Measurements from ENCODE around the gene F13A1.

F13A1 gene

DNA sequence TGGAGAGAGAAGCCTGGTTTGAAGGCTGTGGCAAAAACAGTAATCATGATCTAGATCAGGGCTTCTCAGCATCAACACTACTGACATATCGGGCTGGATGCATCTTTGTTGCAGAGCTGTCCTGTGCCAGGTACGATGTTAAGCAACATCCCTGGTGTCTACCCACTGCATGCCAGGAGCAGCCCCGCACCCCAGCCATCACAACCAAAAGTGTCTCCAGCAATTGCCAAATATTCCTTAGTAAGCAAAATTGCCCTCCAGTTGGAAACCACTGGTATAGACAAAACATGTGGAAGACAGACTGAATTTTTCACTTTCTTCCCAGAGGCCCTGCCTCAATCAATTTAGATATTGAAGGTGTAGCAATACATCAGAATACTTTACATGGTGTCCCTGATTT, 166.1 kb downstream of the F13A1 start:
- Histone ChIP-seq H3K4me1 (ENCODE audit: control insufficient read depth, insufficient read depth, low read length) (no peaks in the 10 kb centered on the region), H3K36me3 (ENCODE audit: control insufficient read depth, insufficient read depth, low read length) (no peaks in the 10 kb centered on the region), H3K4me3 (ENCODE audit: low read depth, low read length) (no peak overlapping the region), H3K9ac (ENCODE audit: low read depth, low read length) (no peak overlapping the region), H3K9me3 (ENCODE audit: control insufficient read depth, insufficient read depth, low read length) (no peaks in the 10 kb centered on the region), H3K27me3 (ENCODE audit: control insufficient read depth, insufficient read depth, low read length) (no peaks in the 10 kb centered on the region), H3K27ac (ENCODE audit: low read depth, low read length) (no peak overlapping the region)

DNA sequence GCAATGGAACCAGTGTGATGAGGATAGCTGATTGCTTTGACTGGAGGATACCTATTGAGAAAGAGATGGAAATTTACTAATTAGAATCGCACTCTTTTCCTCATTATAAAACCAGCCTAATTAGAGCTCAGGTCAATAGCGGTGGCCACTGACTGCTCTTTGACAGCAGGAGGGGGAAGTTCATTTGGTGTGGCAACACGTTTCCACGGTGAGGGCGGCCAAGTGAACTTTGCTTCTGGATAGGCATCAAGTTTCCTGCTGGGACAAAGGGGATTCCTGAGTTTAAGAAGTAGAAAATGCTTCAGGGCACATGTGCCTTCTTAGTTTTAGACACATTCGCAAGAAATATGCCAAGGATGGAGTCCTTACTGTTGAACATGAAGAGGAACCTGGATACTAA, 168.4 kb downstream of the F13A1 start:
- Histone ChIP-seq H3K4me3 (ENCODE audit: low read depth, low read length) (no peak overlapping the region), H3K27ac (ENCODE audit: low read depth, low read length) (no peak overlapping the region), H3K27me3 (ENCODE audit: control insufficient read depth, insufficient read depth, low read length) (no peaks in the 10 kb centered on the region), H3K9ac (ENCODE audit: low read depth, low read length) (no peak overlapping the region), H3K36me3 (ENCODE audit: control insufficient read depth, insufficient read depth, low read length) (no peaks in the 10 kb centered on the region), H3K9me3 (ENCODE audit: control insufficient read depth, insufficient read depth, low read length) (no peaks in the 10 kb centered on the region), H3K4me1 (ENCODE audit: control insufficient read depth, insufficient read depth, low read length) (no peaks in the 10 kb centered on the region)

DNA sequence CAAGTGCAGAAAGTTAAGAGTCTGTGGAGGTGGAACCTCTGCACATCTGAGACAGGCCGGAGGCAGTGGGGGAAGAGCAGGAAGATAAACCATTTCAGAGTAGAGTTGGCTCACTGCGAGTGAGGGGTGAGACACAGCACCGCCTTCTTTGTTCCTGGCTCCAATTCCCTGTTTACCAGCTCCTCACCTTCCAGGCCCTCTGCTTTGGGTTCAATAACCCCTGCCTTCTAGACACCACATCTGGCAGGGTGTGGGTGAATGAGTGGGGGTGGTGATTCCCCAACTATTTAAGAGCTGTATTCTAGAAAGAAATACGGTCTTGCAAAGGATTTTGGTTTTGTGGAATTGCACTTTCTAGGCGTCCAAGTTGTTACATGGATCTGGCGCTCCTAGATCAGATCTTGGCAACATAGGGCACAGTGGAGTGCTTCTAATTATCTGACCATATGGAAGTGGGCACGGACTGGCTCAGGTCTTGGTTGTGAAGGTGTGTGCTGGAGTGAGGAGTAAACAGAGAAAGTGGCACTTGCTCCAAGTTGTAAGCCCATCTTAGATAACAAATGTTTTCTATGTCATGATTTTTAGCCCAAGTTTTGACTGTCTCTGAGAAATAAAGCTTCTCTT, 172.2 kb downstream of the F13A1 start:
- Histone ChIP-seq H3K4me3 (ENCODE audit: low read depth, low read length) (no peak overlapping the region), H3K9ac (ENCODE audit: low read depth, low read length) (no peak overlapping the region), H3K36me3 (ENCODE audit: control insufficient read depth, insufficient read depth, low read length) (no peaks in the 10 kb centered on the region), H3K27ac (ENCODE audit: low read depth, low read length) (no peak overlapping the region), H3K9me3 (ENCODE audit: control insufficient read depth, insufficient read depth, low read length) (no peaks in the 10 kb centered on the region), H3K4me1 (ENCODE audit: control insufficient read depth, insufficient read depth, low read length) (no peaks in the 10 kb centered on the region), H3K27me3 (ENCODE audit: control insufficient read depth, insufficient read depth, low read length) (no peaks in the 10 kb centered on the region)

DNA sequence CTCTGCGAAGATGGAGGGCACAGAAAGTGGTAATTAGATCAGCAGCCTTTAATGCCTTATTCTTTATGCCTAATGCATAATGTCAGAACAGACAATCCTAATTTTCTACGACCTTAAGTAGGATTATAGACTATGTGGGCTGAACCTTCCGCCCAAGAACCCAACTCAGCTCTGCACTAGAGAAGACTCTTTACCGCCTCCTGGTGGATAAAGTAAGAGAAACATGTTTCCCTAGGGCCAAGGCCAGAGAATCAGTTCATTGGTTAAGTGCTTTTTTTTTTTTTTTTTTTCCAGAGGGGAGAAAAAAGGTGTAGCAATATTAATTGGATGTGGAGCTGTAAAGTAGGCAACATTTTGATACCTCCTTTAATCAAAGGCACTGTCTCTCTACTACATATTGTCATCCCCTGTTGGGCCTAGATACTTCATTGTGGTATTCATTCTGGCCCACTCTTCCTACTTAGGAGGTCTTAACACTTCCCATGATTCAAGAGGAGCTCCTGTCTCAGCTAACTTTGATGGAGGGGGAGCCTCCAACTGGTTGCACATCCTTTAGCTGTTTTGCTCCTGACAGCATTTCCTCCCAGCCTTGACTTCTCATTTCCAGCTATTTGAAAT, 188.9 kb downstream of the F13A1 start:
- no peaks in the 10 kb centered on the region for H3K36me3 ChIP-seq (ENCODE audit: control insufficient read depth, insufficient read depth, low read length)
- no peaks in the 10 kb centered on the region for H3K27me3 ChIP-seq (ENCODE audit: control insufficient read depth, insufficient read depth, low read length)
- H3K4me3 ChIP-seq (ENCODE audit: low read depth, low read length) = no peak overlapping the region
- H3K4me1 ChIP-seq (ENCODE audit: control insufficient read depth, insufficient read depth, low read length) = no peaks in the 10 kb centered on the region
- H3K9me3 ChIP-seq (ENCODE audit: control insufficient read depth, insufficient read depth, low read length) = no peaks in the 10 kb centered on the region
- no peak overlapping the region for H3K27ac ChIP-seq (ENCODE audit: low read depth, low read length)
- H3K9ac ChIP-seq (ENCODE audit: low read depth, low read length) = no peak overlapping the region

DNA sequence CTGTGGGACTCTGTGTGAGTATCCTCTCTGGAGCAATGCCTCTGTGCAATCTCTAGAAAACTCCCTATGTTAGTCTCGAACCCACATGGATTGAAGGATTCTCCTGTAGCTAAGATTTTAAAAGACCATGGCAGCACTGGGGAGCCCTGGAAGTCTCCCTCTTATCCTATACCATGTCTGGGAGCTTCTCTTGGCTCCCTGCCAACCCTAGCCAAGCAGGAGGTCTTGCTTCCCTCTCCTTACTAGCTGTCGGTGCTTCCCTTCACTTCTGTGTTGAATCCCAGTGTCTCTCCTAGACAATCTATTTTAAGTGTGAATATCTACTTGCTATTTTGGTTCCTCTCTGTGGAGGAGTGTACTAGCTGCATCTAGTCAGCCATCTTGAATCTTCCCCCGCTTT, 195.0 kb downstream of the F13A1 start:
- H3K27me3 ChIP-seq (ENCODE audit: control insufficient read depth, insufficient read depth, low read length) = no peaks in the 10 kb centered on the region
- H3K9me3 ChIP-seq (ENCODE audit: control insufficient read depth, insufficient read depth, low read length) = peaks cover 4% of the 10 kb centered on the region
- H3K27ac ChIP-seq (ENCODE audit: low read depth, low read length) = no peak overlapping the region
- no peaks in the 10 kb centered on the region for H3K36me3 ChIP-seq (ENCODE audit: control insufficient read depth, insufficient read depth, low read length)
- no peaks in the 10 kb centered on the region for H3K4me1 ChIP-seq (ENCODE audit: control insufficient read depth, insufficient read depth, low read length)
- H3K9ac ChIP-seq (ENCODE audit: low read depth, low read length) = no peak overlapping the region
- no peak overlapping the region for H3K4me3 ChIP-seq (ENCODE audit: low read depth, low read length)

DNA sequence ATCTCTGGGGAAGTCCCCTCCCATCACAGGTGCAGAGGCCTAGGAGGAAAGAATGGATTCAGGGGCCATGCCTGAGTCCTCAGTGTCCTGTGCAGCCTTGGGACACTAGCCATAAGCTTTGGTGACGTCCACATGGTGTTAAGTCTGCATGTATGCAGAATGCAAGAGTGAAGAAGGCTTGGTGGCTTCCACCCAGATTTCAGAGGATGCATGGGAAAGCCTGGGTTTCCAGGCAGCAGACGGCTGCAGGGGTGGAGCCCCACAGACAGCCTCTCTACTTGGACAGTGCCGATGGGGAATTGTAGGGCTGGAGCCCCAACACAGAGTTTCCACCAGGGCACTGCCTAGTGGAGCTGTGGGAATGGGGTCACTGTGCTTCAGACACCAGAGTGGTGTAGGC, 196.7 kb downstream of the F13A1 start:
- no peaks in the 10 kb centered on the region for H3K27me3 ChIP-seq (ENCODE audit: control insufficient read depth, insufficient read depth, low read length)
- H3K9me3 ChIP-seq (ENCODE audit: control insufficient read depth, insufficient read depth, low read length) = peaks cover 4% of the 10 kb centered on the region
- no peak overlapping the region for H3K4me3 ChIP-seq (ENCODE audit: low read depth, low read length)
- no peaks in the 10 kb centered on the region for H3K4me1 ChIP-seq (ENCODE audit: control insufficient read depth, insufficient read depth, low read length)
- H3K36me3 ChIP-seq (ENCODE audit: control insufficient read depth, insufficient read depth, low read length) = no peaks in the 10 kb centered on the region
- H3K9ac ChIP-seq (ENCODE audit: low read depth, low read length) = no peak overlapping the region
- no peak overlapping the region for H3K27ac ChIP-seq (ENCODE audit: low read depth, low read length)

DNA sequence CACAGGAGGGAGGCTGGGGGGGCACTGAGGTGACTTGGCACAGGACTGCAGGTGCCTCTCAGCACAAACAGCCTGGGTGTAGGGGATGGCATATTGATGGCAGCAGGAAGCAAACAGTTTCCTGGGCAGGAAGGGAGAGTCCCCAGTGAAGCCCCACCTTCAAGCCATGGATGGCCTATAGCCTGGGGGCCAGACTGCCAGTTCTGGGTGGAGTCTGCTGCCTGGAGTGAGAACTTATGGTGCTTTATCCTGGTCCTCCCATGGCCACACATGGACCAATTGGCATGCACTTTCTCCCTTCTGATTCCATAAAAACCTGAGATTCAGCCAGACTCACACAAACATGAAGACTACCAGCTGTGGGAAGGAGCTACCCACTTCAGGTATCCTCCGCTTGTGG, 198.5 kb downstream of the F13A1 start:
- H3K27me3 ChIP-seq (ENCODE audit: control insufficient read depth, insufficient read depth, low read length) = no peaks in the 10 kb centered on the region
- H3K4me1 ChIP-seq (ENCODE audit: control insufficient read depth, insufficient read depth, low read length) = no peaks in the 10 kb centered on the region
- peaks cover 4% of the 10 kb centered on the region for H3K9me3 ChIP-seq (ENCODE audit: control insufficient read depth, insufficient read depth, low read length)
- H3K9ac ChIP-seq (ENCODE audit: low read depth, low read length) = no peak overlapping the region
- no peak overlapping the region for H3K4me3 ChIP-seq (ENCODE audit: low read depth, low read length)
- H3K36me3 ChIP-seq (ENCODE audit: control insufficient read depth, insufficient read depth, low read length) = no peaks in the 10 kb centered on the region
- no peak overlapping the region for H3K27ac ChIP-seq (ENCODE audit: low read depth, low read length)

DNA sequence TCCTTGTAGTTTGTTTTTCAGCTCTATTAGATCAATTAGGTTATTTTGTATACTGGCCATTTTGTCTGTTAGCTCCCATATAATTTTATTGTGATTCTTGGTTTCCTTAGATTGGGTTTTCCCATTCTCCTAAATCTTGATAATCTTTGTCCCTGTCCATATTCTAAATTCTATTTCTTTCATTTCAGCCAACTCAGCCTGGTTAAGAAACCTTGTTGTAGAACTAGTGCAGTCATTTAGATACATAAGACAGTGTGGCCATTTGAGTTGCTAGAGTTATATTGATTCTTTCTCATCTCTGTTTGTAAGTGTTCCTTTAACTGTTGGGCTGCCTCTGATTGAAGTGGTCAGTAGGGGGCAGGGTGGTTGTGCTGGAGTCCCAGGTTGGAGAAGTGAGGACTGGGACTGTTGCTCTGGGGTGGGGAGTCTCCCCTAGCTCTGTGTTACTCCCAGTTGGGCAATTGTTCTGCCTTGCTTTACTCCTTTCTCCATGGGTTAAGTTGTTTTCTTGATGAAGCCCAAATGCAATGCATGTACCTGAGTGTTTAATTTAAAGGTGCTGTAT, 214.9 kb downstream of the F13A1 start:
- Histone ChIP-seq H3K9ac (ENCODE audit: low read depth, low read length) (no peak overlapping the region), H3K27ac (ENCODE audit: low read depth, low read length) (no peak overlapping the region), H3K4me1 (ENCODE audit: control insufficient read depth, insufficient read depth, low read length) (no peaks in the 10 kb centered on the region), H3K36me3 (ENCODE audit: control insufficient read depth, insufficient read depth, low read length) (no peaks in the 10 kb centered on the region), H3K27me3 (ENCODE audit: control insufficient read depth, insufficient read depth, low read length) (no peaks in the 10 kb centered on the region), H3K9me3 (ENCODE audit: control insufficient read depth, insufficient read depth, low read length) (no peaks in the 10 kb centered on the region), H3K4me3 (ENCODE audit: low read depth, low read length) (no peak overlapping the region)
